Activated B cell treated with CpG ODN at 0.5 μM for 24 hours (primary cell): ENCODE measurements around the gene GSN. TPM values are rescaled to one million over a fixed set of nuclear protein-coding genes. Genes with fewer than 3 reads are reported as not detected.

Source experiments
- ATAC-seq: fragments of 200-7000 bp; cut with Tn5 transposase; one replicate; pipeline ENCODE4 v1.10.0; 2021; ENCODE audit warnings: low read depth, mild to moderate bottlenecking, moderate library complexity
- CTCF ChIA-PET: fragments of 350-600 bp; sonication (Branson Sonifier 250); formaldehyde crosslinking; loops from one replicate; lab custom pipeline; 2021; ENCODE audit warnings: antibody characterized with exemption; lab: Charles Lee
- POLR2A ChIA-PET: fragments of 350-600 bp; sonication (Branson Sonifier 250); formaldehyde crosslinking; loops from one replicate; lab custom pipeline; 2021; ENCODE audit warnings: antibody characterized with exemption; lab: Charles Lee
- DNase-seq: peaks from one replicate; pipeline ENCODE4 v3.0.0; 2022
- H3K27ac Mint-ChIP-seq: one replicate; pipeline ENCODE4 v1.8.0; 2020; ENCODE audit warnings: mixed read lengths
- H3K27me3 Mint-ChIP-seq: one replicate; pipeline ENCODE4 v1.8.0; 2021; ENCODE audit warnings: mixed read lengths
- H3K36me3 Mint-ChIP-seq: one replicate; pipeline ENCODE4 v1.8.0; 2021; ENCODE audit warnings: low read depth, mixed read lengths
- H3K4me1 Mint-ChIP-seq: one replicate; pipeline ENCODE4 v1.8.0; 2021; ENCODE audit warnings: mixed read lengths
- H3K4me3 Mint-ChIP-seq: one replicate; pipeline ENCODE4 v1.8.0; 2020; ENCODE audit warnings: mild to moderate bottlenecking, mixed read lengths
- H3K9me3 Mint-ChIP-seq: one replicate; pipeline ENCODE4 v1.8.0; 2020; ENCODE audit warnings: mixed read lengths
- CTCF ChIP-seq: fragments of 200-600 bp; IDR thresholded peaks from one replicate; pipeline ENCODE4 v1.8.0; 2022; ENCODE audit warnings: antibody characterized with exemption, mild to moderate bottlenecking
- intact Hi-C: fragments of 100-400 bp; cut with micrococcal nuclease; formaldehyde crosslinking; loops from one replicate; pipeline ENCODE4 v1.15.1; 2024
- total RNA-seq: library from RNA; stranded (reverse); gene quantifications from 2 replicates; pipeline ENCODE4 v1.2.3, GENCODE V29; 2022

The GSN gene
- total RNA-seq, 1 donor from 2014 or later, result 26.5 TPM

- Mint-ChIP-seq H3K4me3 (peak within 1 kb of the TSS; percentile 93), H3K4me1 (peaks cover 28% of the 10 kb centered on the region), H3K36me3 (peaks cover 4% of the 10 kb centered on the region), H3K27me3 (no peaks in the 10 kb centered on the region), H3K9me3 (peaks cover 3% of the 10 kb centered on the region), H3K27ac (peak within 1 kb of the TSS; percentile 96)
- CTCF ChIA-PET, result no interaction called here
- intact Hi-C loops, result loop anchor here (1.0 to 10.0 kb wide), 6 partner anchors 102 to 1459 kb away; partner anchors contain the start of genes CNTRL, GSN, MEGF9 and PDCL
- TF ChIP-seq CTCF, result no peak
- DNase-seq, result no peak
- POLR2A ChIA-PET, result interaction anchor here (0.6 to 1.1 kb wide), 3 partner anchors 42 to 168 kb away, joined by 3 to 4 read pairs (median 3); partner anchors contain the start of gene RAB14
- peak; percentile 56 for ATAC-seq
Measured at GRCh38 chr9:121369595-121370265, 101.8 kb downstream of the GSN start, which contains the start of gene STOM. Gene STOM, minus strand, starts transcription at chr9:121370250. Its CDS starts 63 bp downstream, at chr9:121370187.

- DNase-seq (no peak), ATAC-seq (no peak)
- CTCF ChIA-PET, result interaction anchor here (1.1 to 1.7 kb wide), 2 partner anchors 28 to 52 kb away, joined by 4 to 6 read pairs; no protein-coding TSS in a partner anchor
- TF ChIP-seq CTCF, result no peak
- intact Hi-C loops, result loop anchor here (5.0 to 10.0 kb wide), 2 partner anchors 169 to 297 kb away; partner anchors contain the start of genes CNTRL and RAB14
- Mint-ChIP-seq H3K36me3 (peaks cover 4% of the 10 kb centered on the region), H3K9me3 (peaks cover 3% of the 10 kb centered on the region), H3K4me1 (peaks cover 28% of the 10 kb centered on the region), H3K27me3 (no peaks in the 10 kb centered on the region), H3K27ac (peak overlapping the region; percentile 14), H3K4me3 (peak overlapping the region; percentile 60)
- POLR2A ChIA-PET, result no interaction called here
Measured at GRCh38 chr9:121371495-121372061, 103.6 kb downstream of the GSN start.

GRCh38 chr9:121372239-121373010 is 104.5 kb downstream of the GSN start:
- TF ChIP-seq CTCF, result no peak
- no peak overlapping the region for H3K27ac Mint-ChIP-seq
- peak overlapping the region; percentile 1 for H3K4me3 Mint-ChIP-seq
- CTCF ChIA-PET, result interaction anchor here (1.0 to 1.7 kb wide), 2 partner anchors 27 to 52 kb away, joined by 4 read pairs; no protein-coding TSS in a partner anchor
- POLR2A ChIA-PET, result no interaction called here
- peaks cover 28% of the 10 kb centered on the region for H3K4me1 Mint-ChIP-seq
- peaks cover 4% of the 10 kb centered on the region for H3K36me3 Mint-ChIP-seq
- H3K9me3 Mint-ChIP-seq, result peaks cover 3% of the 10 kb centered on the region
- no peak for DNase-seq
- no peak for ATAC-seq
- intact Hi-C loops, result loop anchor here (5.0 to 10.0 kb wide), 2 partner anchors 170 to 298 kb away; partner anchors contain the start of genes CNTRL and RAB14
- no peaks in the 10 kb centered on the region for H3K27me3 Mint-ChIP-seq

- ChIA-PET CTCF (interaction anchor here (1.0 kb wide), 1 partner anchor 53 kb away, joined by 4 read pairs; no protein-coding TSS in a partner anchor), POLR2A (no interaction called here)
- H3K36me3 Mint-ChIP-seq, result peaks cover 8% of the 10 kb centered on the region
- no peaks in the 10 kb centered on the region for H3K27me3 Mint-ChIP-seq
- peaks cover 24% of the 10 kb centered on the region for H3K4me1 Mint-ChIP-seq
- intact Hi-C loops, result loop anchor here (5.0 to 10.0 kb wide), 2 partner anchors 171 to 298 kb away; partner anchors contain the start of genes CNTRL and RAB14
- H3K27ac Mint-ChIP-seq, result no peak overlapping the region
- DNase-seq (no peak), ATAC-seq (no peak)
- H3K9me3 Mint-ChIP-seq, result peaks cover 3% of the 10 kb centered on the region
- no peak overlapping the region for H3K4me3 Mint-ChIP-seq
- no peak for TF ChIP-seq CTCF
Measured at GRCh38 chr9:121373011-121373729, 105.2 kb downstream of the GSN start.
